ENCODE results near the gene DENND4B. TPM values are rescaled to one million over a fixed set of nuclear protein-coding genes. Genes with fewer than 3 reads are reported as not detected.
A peak's percentile ranks its signal among the peaks of the same experiment; 100 is the strongest.

The DENND4B gene
- total RNA-seq, 1 donor from 2014 or later, result 44.6 TPM

- H3K27ac ChIP-seq (replicated peaks), result no peak overlapping the region
- intact Hi-C loops (cut with micrococcal nuclease), result no loop called here
- TF ChIP-seq CTCF (IDR thresholded peaks at IDR 0.05; ENCODE audit: borderline replicate concordance), result no peak
- peaks cover 36% of the 10 kb centered on the region for H3K4me1 ChIP-seq
- H3K27me3 ChIP-seq (ENCODE audit: low read depth), result no peaks in the 10 kb centered on the region
- H3K36me3 ChIP-seq, result peaks cover 34% of the 10 kb centered on the region
- no peaks in the 10 kb centered on the region for H3K9me3 ChIP-seq (replicated peaks)
- no peak overlapping the region for H3K4me3 ChIP-seq
- DNase-seq, result no peak
These were observed 27.0 kb upstream of the DENND4B start for GRCh38 chr1:153973525-153973924.

GRCh38 chr1:153973071-153973470, 26.6 kb upstream of the DENND4B start:
- H3K9me3 ChIP-seq (replicated peaks), result no peaks in the 10 kb centered on the region
- intact Hi-C loops (cut with micrococcal nuclease), result no loop called here
- no peak overlapping the region for H3K27ac ChIP-seq (replicated peaks)
- no peak for TF ChIP-seq CTCF (IDR thresholded peaks at IDR 0.05; ENCODE audit: borderline replicate concordance)
- DNase-seq, result no peak
- no peaks in the 10 kb centered on the region for H3K27me3 ChIP-seq (ENCODE audit: low read depth)
- H3K4me1 ChIP-seq, result peaks cover 36% of the 10 kb centered on the region
- no peak overlapping the region for H3K4me3 ChIP-seq
- H3K36me3 ChIP-seq, result peaks cover 34% of the 10 kb centered on the region

GRCh38 chr1:153970346-153970745, 23.8 kb upstream of the DENND4B start:
- no peak for TF ChIP-seq CTCF (IDR thresholded peaks at IDR 0.05; ENCODE audit: borderline replicate concordance)
- peaks cover 29% of the 10 kb centered on the region for H3K4me1 ChIP-seq
- H3K27ac ChIP-seq (replicated peaks), result no peak overlapping the region
- H3K27me3 ChIP-seq (ENCODE audit: low read depth), result no peaks in the 10 kb centered on the region
- no peak overlapping the region for H3K4me3 ChIP-seq
- DNase-seq, result no peak
- peaks cover 24% of the 10 kb centered on the region for H3K36me3 ChIP-seq
- H3K9me3 ChIP-seq (replicated peaks), result no peaks in the 10 kb centered on the region
- intact Hi-C loops (cut with micrococcal nuclease), result no loop called here

GRCh38 chr1:153968972-153969371, 22.5 kb upstream of the DENND4B start:
- peaks cover 38% of the 10 kb centered on the region for H3K4me1 ChIP-seq
- DNase-seq, result no peak
- no peak overlapping the region for H3K27ac ChIP-seq (replicated peaks)
- no peak for TF ChIP-seq CTCF (IDR thresholded peaks at IDR 0.05; ENCODE audit: borderline replicate concordance)
- intact Hi-C loops (cut with micrococcal nuclease), result no loop called here
- H3K36me3 ChIP-seq, result peaks cover 10% of the 10 kb centered on the region
- H3K4me3 ChIP-seq, result no peak overlapping the region
- H3K9me3 ChIP-seq (replicated peaks), result no peaks in the 10 kb centered on the region
- H3K27me3 ChIP-seq (ENCODE audit: low read depth), result no peaks in the 10 kb centered on the region

- no peak for DNase-seq
- H3K4me3 ChIP-seq, result peak overlapping the region; percentile 72
- H3K36me3 ChIP-seq, result peaks cover 4% of the 10 kb centered on the region
- H3K4me1 ChIP-seq, result peaks cover 41% of the 10 kb centered on the region
- peak overlapping the region; percentile 96 for H3K27ac ChIP-seq (replicated peaks)
- H3K27me3 ChIP-seq (ENCODE audit: low read depth), result no peaks in the 10 kb centered on the region
- H3K9me3 ChIP-seq (replicated peaks), result no peaks in the 10 kb centered on the region
- intact Hi-C loops (cut with micrococcal nuclease), result no loop called here
- TF ChIP-seq CTCF (IDR thresholded peaks at IDR 0.05; ENCODE audit: borderline replicate concordance), result no peak
These were observed 21.9 kb upstream of the DENND4B start for GRCh38 chr1:153968408-153968807.

GRCh38 chr1:153968000-153968363, 21.5 kb upstream of the DENND4B start:
- H3K36me3 ChIP-seq, result no peaks in the 10 kb centered on the region
- peak overlapping the region; percentile 72 for H3K4me3 ChIP-seq
- H3K4me1 ChIP-seq, result peaks cover 44% of the 10 kb centered on the region
- DNase-seq, result no peak
- H3K27ac ChIP-seq (replicated peaks), result peak overlapping the region; percentile 96
- no peaks in the 10 kb centered on the region for H3K27me3 ChIP-seq (ENCODE audit: low read depth)
- intact Hi-C loops (cut with micrococcal nuclease), result no loop called here
- TF ChIP-seq CTCF (IDR thresholded peaks at IDR 0.05; ENCODE audit: borderline replicate concordance), result no peak
- H3K9me3 ChIP-seq (replicated peaks), result no peaks in the 10 kb centered on the region
